Activated CD8-positive, alpha-beta T cell treated with anti-CD3 and anti-CD28 coated beads for 36 hours (primary cell): ENCODE data around the gene MAPKAPK5. TPM values are rescaled to one million over a fixed set of nuclear protein-coding genes. Genes with fewer than 3 reads are reported as not detected.

Experiments used
- ATAC-seq: fragments of 200-7000 bp; cut with Tn5 transposase; one replicate; pipeline ENCODE4 v1.10.0; 2021; ENCODE audit warnings: mild to moderate bottlenecking, moderate library complexity
- CTCF ChIA-PET: fragments of 350-600 bp; sonication (Branson Sonifier 250); formaldehyde crosslinking; loops from one replicate; lab custom pipeline; 2021; ENCODE audit warnings: antibody characterized with exemption; lab: Charles Lee
- POLR2A ChIA-PET: fragments of 350-600 bp; sonication (Branson Sonifier 250); formaldehyde crosslinking; loops from one replicate; lab custom pipeline; 2021; ENCODE audit warnings: antibody characterized with exemption; lab: Charles Lee
- DNase-seq: peaks from one replicate; pipeline ENCODE4 v3.0.0-alpha.2; 2020
- H3K27ac Mint-ChIP-seq: one replicate; pipeline ENCODE4 v1.8.0; 2021; ENCODE audit warnings: mild to moderate bottlenecking, mixed read lengths
- H3K27me3 Mint-ChIP-seq: one replicate; pipeline ENCODE4 v1.8.0; 2021; ENCODE audit warnings: mixed read lengths
- H3K36me3 Mint-ChIP-seq: one replicate; pipeline ENCODE4 v1.8.0; 2021; ENCODE audit warnings: low read depth, mixed read lengths
- H3K4me1 Mint-ChIP-seq: one replicate; pipeline ENCODE4 v1.8.0; 2021; ENCODE audit warnings: low read depth, mixed read lengths
- H3K4me3 Mint-ChIP-seq: one replicate; pipeline ENCODE4 v1.8.0; 2021; ENCODE audit warnings: mild to moderate bottlenecking, moderate library complexity, mixed read lengths
- H3K9me3 Mint-ChIP-seq: one replicate; pipeline ENCODE4 v1.8.0; 2021; ENCODE audit warnings: mixed read lengths
- intact Hi-C: fragments of 100-400 bp; cut with micrococcal nuclease; formaldehyde crosslinking; loops from one replicate; pipeline ENCODE4 v1.10.0; 2022
- total RNA-seq, 2 experiments: library from RNA; stranded (reverse); gene quantifications; one replicate each; pipeline ENCODE4 v1.2.3, GENCODE V29; 2021
- TF ChIP-seq, protein P1 (sequence below): fragments of 200-600 bp; IDR thresholded peaks from one replicate; pipeline ENCODE4 v1.8.0; 2022; ENCODE audit warnings: antibody characterized with exemption, mild to moderate bottlenecking

The MAPKAPK5 gene
- total RNA-seq, 2 experiments from 2014 or later: 54.3 to 64.2 TPM

DNA sequence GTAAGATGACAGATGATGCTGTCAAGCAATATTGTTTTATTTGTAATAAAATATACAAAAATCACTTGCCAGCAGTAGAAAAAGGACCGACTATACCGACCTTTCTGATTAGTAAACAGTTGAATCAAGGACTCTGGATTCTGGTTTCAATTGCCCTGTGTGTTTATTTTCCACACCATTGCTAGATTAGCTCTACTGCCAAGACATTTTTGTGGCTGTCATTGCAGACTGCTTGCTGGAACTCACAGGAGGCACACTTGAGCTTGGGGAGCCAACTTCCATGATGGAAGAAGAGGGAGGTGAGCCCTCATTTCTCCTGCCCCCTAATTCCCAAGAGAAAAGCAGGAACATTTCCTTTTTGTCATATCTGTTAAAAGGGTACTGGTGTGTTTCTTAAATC lies 51.3 kb downstream of the MAPKAPK5 start:
- POLR2A ChIA-PET: interaction anchor here (0.7 kb wide), 1 partner anchor 11 kb away, joined by 3 read pairs; no protein-coding TSS in a partner anchor

DNA sequence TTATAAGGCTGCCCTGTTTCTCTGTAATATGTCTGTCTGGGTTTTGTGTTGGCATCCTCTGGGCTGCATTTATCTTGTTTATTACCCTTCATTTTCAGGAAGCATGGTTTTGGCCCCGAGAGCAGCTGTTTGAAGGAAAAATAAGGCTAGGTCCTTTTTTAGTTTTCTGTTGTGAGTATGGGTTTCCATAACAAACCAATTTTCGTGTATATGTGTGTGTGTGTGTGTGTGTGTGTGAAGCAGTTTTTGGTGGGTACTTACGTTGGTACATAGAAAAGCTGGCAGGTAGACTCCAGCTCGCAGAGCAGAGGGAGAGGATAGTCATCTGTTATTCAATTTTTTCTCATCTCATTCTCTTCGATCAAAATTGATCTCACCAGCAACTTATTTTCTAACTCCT lies 52.5 kb downstream of the MAPKAPK5 start:
- ChIA-PET POLR2A (no interaction called here), CTCF (no interaction called here)
- Mint-ChIP-seq H3K4me1 (no peaks in the 10 kb centered on the region), H3K36me3 (peaks cover 46% of the 10 kb centered on the region), H3K27me3 (no peaks in the 10 kb centered on the region), H3K9me3 (no peaks in the 10 kb centered on the region), H3K27ac (no peak overlapping the region), H3K4me3 (no peak overlapping the region)
- intact Hi-C loops: no loop called here
- TF ChIP-seq, protein P1, sequence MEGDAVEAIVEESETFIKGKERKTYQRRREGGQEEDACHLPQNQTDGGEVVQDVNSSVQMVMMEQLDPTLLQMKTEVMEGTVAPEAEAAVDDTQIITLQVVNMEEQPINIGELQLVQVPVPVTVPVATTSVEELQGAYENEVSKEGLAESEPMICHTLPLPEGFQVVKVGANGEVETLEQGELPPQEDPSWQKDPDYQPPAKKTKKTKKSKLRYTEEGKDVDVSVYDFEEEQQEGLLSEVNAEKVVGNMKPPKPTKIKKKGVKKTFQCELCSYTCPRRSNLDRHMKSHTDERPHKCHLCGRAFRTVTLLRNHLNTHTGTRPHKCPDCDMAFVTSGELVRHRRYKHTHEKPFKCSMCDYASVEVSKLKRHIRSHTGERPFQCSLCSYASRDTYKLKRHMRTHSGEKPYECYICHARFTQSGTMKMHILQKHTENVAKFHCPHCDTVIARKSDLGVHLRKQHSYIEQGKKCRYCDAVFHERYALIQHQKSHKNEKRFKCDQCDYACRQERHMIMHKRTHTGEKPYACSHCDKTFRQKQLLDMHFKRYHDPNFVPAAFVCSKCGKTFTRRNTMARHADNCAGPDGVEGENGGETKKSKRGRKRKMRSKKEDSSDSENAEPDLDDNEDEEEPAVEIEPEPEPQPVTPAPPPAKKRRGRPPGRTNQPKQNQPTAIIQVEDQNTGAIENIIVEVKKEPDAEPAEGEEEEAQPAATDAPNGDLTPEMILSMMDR: no peak
- DNase-seq (no peak), ATAC-seq (no peak)

More for the DNA sequence above, 51.3 kb downstream of the MAPKAPK5 start:
- Mint-ChIP-seq H3K36me3 (peaks cover 46% of the 10 kb centered on the region), H3K4me1 (no peaks in the 10 kb centered on the region), H3K27ac (no peak overlapping the region), H3K27me3 (no peaks in the 10 kb centered on the region), H3K4me3 (no peak overlapping the region), H3K9me3 (no peaks in the 10 kb centered on the region)
- intact Hi-C loops: no loop called here
- DNase-seq (no peak), ATAC-seq (no peak)
- TF ChIP-seq, protein P1: no peak
- CTCF ChIA-PET: no interaction called here

DNA sequence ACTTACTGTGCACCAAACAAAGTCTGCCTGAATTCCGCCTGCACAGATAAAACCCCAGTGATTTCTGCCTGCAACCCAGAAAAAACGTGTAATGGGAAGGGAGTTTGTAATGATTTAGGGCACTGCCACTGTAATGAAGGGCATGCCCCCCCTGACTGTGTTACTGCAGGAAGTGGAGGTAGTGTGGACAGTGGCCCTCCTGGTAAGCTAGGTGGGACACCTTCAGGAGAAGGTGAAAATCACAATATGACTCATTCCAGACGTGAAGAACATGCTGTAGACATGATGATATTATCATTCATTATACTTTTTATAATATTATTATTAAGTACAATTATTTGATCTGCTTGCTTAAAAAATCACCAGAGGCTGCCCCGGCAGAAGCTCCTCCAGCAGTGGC lies 59.2 kb downstream of the MAPKAPK5 start:
- Mint-ChIP-seq H3K27me3 (no peaks in the 10 kb centered on the region), H3K9me3 (peaks cover 1% of the 10 kb centered on the region), H3K27ac (no peak overlapping the region), H3K4me3 (no peak overlapping the region), H3K36me3 (peaks cover 32% of the 10 kb centered on the region), H3K4me1 (no peaks in the 10 kb centered on the region)
- TF ChIP-seq, protein P1: no peak
- CTCF ChIA-PET: interaction anchor here (1.1 kb wide), 1 partner anchor 9 kb away, joined by 3 read pairs; no protein-coding TSS in a partner anchor
- POLR2A ChIA-PET: no interaction called here
- intact Hi-C loops: no loop called here
- peak; percentile 37 for ATAC-seq
- DNase-seq: no peak

DNA sequence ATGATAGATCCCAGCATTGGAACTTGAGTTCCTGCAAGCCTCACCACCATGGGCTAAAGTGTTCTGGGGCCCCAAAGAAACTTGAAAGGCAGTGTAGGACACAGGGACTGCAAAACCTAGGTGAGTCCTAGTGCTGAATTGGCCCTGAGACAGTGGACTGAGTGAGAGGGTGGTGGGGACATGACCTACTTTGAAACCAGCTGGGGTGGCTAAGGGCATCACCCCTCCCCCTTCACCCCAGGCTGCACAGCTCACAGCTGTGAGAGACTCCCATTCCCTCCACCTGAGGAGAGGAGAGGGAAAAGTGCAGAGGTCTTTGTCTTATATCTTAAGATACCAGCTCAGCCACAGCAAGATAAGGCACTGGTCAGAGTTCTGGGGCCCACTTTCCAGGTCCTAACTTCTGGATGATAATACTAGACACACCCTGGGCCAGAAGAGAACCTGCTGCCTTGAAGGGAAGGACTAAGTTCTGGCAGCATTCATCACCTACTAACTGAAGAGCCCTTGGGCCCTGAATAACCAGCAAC lies 62.5 kb downstream of the MAPKAPK5 start:
- intact Hi-C loops: no loop called here
- H3K27ac Mint-ChIP-seq: no peak overlapping the region
- no peaks in the 10 kb centered on the region for H3K27me3 Mint-ChIP-seq
- TF ChIP-seq, protein P1: no peak
- POLR2A ChIA-PET: no interaction called here
- H3K4me3 Mint-ChIP-seq: no peak overlapping the region
- H3K9me3 Mint-ChIP-seq: peaks cover 13% of the 10 kb centered on the region
- CTCF ChIA-PET: no interaction called here
- H3K4me1 Mint-ChIP-seq: no peaks in the 10 kb centered on the region
- DNase-seq: no peak
- H3K36me3 Mint-ChIP-seq: peaks cover 28% of the 10 kb centered on the region
- no peak for ATAC-seq

DNA sequence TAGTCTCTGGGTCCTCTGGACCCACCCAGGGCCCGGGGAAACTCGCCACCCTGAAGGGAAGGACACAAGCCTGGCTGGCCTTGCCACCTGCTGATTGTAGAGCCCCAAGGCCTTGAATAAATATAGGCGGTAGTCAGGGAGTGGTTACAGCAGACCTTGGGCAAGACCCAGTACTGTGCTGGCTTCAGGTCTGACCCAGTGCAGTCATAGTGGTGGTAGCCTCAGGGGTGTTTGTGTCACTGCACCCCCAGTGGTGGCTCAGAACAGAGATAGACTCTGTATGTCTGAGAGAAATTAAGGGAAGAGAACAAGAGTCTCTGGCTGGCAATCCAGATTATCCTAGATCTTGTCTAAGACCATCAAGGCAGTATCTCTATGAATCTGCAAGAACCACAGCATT lies 63.5 kb downstream of the MAPKAPK5 start:
- Mint-ChIP-seq H3K36me3 (peaks cover 25% of the 10 kb centered on the region), H3K27me3 (no peaks in the 10 kb centered on the region), H3K27ac (no peak overlapping the region), H3K4me1 (no peaks in the 10 kb centered on the region), H3K9me3 (peaks cover 13% of the 10 kb centered on the region), H3K4me3 (no peak overlapping the region)
- TF ChIP-seq, protein P1: no peak
- CTCF ChIA-PET: no interaction called here
- POLR2A ChIA-PET: no interaction called here
- no peak for ATAC-seq
- intact Hi-C loops: no loop called here
- no peak for DNase-seq
